Eye (tissue), 1 donor: Measurements from ENCODE around the gene CEP78.
"Not testable (repeated sequence)": the region's sequence is repeated elsewhere in the genome, so short reads cannot be mapped to it uniquely, and the experiment has no call there.

Experiments used
- DNase-seq: peaks from one replicate; pipeline ENCODE4 v3.0.0-alpha.2; 2015

Gene CEP78

GRCh38 chr9:78235762-78236550 is at the start of gene CEP78:
TSS of gene CEP78 (plus strand) at chr9:78236075. CDS start at chr9:78236351, 276 bp downstream.
- DNase-seq: peak; percentile 97

GRCh38 chr9:78187763-78188484 is 48.0 kb upstream of the CEP78 start:
- no peak for DNase-seq

- no peak for DNase-seq
Measured at GRCh38 chr9:78188594-78188993, 47.3 kb upstream of the CEP78 start.

GRCh38 chr9:78189001-78189400 is 46.9 kb upstream of the CEP78 start:
- DNase-seq: no peak

GRCh38 chr9:78189461-78189860 is 46.4 kb upstream of the CEP78 start:
- no peak for DNase-seq

GRCh38 chr9:78191931-78192330 is 43.9 kb upstream of the CEP78 start:
- no peak for DNase-seq

- DNase-seq: no peak
Measured at GRCh38 chr9:78196258-78196657, 39.6 kb upstream of the CEP78 start.

GRCh38 chr9:78201158-78201777 is 34.6 kb upstream of the CEP78 start:
- DNase-seq: not testable (repeated sequence)

GRCh38 chr9:78207319-78207718 is 28.6 kb upstream of the CEP78 start:
- no peak for DNase-seq

- no peak for DNase-seq
Measured at GRCh38 chr9:78207901-78208300, 28.0 kb upstream of the CEP78 start.

GRCh38 chr9:78209127-78209526 is 26.7 kb upstream of the CEP78 start:
- no peak for DNase-seq

GRCh38 chr9:78210841-78211301 is 25.0 kb upstream of the CEP78 start:
- DNase-seq: no peak

- DNase-seq: no peak
Measured at GRCh38 chr9:78212868-78213267, 23.0 kb upstream of the CEP78 start.

GRCh38 chr9:78213712-78214111 is 22.2 kb upstream of the CEP78 start:
- peak; percentile 29 for DNase-seq

GRCh38 chr9:78214492-78214891 is 21.4 kb upstream of the CEP78 start:
- no peak for DNase-seq

- no peak for DNase-seq
Measured at GRCh38 chr9:78215706-78216105, 20.2 kb upstream of the CEP78 start.

GRCh38 chr9:78218890-78219289 is 17.0 kb upstream of the CEP78 start:
- DNase-seq: no peak

GRCh38 chr9:78221425-78221824 is 14.4 kb upstream of the CEP78 start:
- no peak for DNase-seq

- DNase-seq: not testable (repeated sequence)
Measured at GRCh38 chr9:78221841-78222240, 14.0 kb upstream of the CEP78 start.

- DNase-seq: no peak
Measured at GRCh38 chr9:78230761-78231160, 5.1 kb upstream of the CEP78 start.

GRCh38 chr9:78232471-78232870 is 3.4 kb upstream of the CEP78 start:
- DNase-seq: not testable (repeated sequence)

- DNase-seq: peak; percentile 15
Measured at GRCh38 chr9:78234810-78235209, 1.1 kb upstream of the CEP78 start.

- peak; percentile 64 for DNase-seq
Measured at GRCh38 chr9:78235256-78235761, 566 bp upstream of the CEP78 start.

- no peak for DNase-seq
Measured at GRCh38 chr9:78236551-78236910, 656 bp downstream of the CEP78 start.
